BLaER1 (cell line): ENCODE data around the gene UQCR11.

Experiments used
- H3K27ac ChIP-seq: shearing (Covaris generic); formaldehyde crosslinking; 2 replicates; pipeline ENCODE4 v1.8.1; 2022
- H3K27me3 ChIP-seq: shearing (Covaris generic); formaldehyde crosslinking; 2 replicates; pipeline ENCODE4 v1.8.1; 2022
- H3K36me3 ChIP-seq: shearing (Covaris generic); formaldehyde crosslinking; 2 replicates; pipeline ENCODE4 v1.8.1; 2022
- H3K4me1 ChIP-seq: shearing (Covaris generic); formaldehyde crosslinking; 2 replicates; pipeline ENCODE4 v1.8.1; 2022
- H3K4me2 ChIP-seq: shearing (Covaris generic); formaldehyde crosslinking; 2 replicates; pipeline ENCODE4 v1.8.1; 2022
- H3K4me3 ChIP-seq: shearing (Covaris generic); formaldehyde crosslinking; 2 replicates; pipeline ENCODE4 v1.8.1; 2022
- H3K9ac ChIP-seq: shearing (Covaris generic); formaldehyde crosslinking; 2 replicates; pipeline ENCODE4 v1.8.1; 2022
- H3K9me3 ChIP-seq: shearing (Covaris generic); formaldehyde crosslinking; 2 replicates; pipeline ENCODE4 v1.8.1; 2022
- H4K20me1 ChIP-seq: shearing (Covaris generic); formaldehyde crosslinking; 2 replicates; pipeline ENCODE4 v1.8.1; 2022
- Cebpa-rat ChIP-seq: shearing (Covaris generic); IDR thresholded peaks from 2 replicates; pipeline ENCODE4 v1.8.1; 2022

The UQCR11 gene

DNA sequence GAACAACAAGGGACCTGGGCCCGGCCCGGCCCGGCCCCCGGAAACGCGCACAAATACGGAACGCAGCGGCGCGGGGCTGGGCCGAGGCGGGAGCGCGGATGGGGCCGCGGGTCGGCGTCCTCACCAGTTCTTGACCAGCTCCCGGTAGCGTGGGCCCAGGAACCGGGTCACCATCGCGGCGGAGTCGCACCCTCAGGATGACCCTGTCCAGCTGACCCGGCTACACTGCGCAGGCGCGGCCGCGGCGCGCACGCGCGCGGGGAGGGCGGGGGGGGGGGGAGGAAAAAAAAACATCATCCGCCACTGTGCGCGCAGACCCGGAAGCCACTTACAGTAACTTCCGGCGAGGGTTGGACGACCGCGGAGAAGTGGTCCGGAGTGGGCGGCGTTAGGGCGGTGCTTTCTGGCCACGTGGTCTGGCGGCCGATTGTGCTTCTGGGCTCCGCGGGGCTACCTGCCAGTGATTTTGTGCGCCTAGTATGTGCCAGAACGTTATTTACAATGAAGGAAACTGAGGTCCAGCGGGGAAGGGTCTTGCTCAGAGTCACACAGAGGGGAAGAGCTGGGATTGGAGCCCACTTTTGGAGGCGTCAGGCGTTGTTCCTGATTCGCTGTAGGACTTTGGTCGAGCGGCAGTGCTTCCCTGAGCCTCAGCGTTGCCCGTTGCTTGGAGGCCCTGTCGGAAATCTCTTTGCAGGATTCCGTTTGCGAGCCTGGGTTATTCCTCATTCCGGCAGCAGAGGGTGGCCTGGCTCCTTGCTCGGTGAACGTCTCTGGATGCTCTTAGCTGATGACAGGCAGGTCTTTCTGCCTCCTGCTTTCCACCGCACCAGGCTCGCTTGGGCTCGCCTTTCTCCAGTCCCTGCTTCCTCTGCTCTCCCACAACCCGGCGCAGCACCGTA, at the start of gene UQCR11:
UQCR11 (minus strand) TSS at position 227 of the 902 bp plus-strand sequence; CDS start at position 174, 53 bp downstream.
- no peak for TF ChIP-seq Cebpa-rat
- H4K20me1 ChIP-seq, result peaks cover 62% of the 10 kb centered on the region
- no peaks in the 10 kb centered on the region for H3K27me3 ChIP-seq
- peak within 1 kb of the TSS; percentile 100 for H3K4me3 ChIP-seq
- H3K9me3 ChIP-seq, result no peaks in the 10 kb centered on the region
- peak within 1 kb of the TSS; percentile 95 for H3K27ac ChIP-seq
- H3K36me3 ChIP-seq, result peaks cover 16% of the 10 kb centered on the region; the same call in 1 of the 2 replicates
- H3K4me2 ChIP-seq, result peak within 1 kb of the TSS; percentile 95
- peak within 1 kb of the TSS; percentile 97 for H3K9ac ChIP-seq
- H3K4me1 ChIP-seq, result peaks cover 90% of the 10 kb centered on the region

DNA sequence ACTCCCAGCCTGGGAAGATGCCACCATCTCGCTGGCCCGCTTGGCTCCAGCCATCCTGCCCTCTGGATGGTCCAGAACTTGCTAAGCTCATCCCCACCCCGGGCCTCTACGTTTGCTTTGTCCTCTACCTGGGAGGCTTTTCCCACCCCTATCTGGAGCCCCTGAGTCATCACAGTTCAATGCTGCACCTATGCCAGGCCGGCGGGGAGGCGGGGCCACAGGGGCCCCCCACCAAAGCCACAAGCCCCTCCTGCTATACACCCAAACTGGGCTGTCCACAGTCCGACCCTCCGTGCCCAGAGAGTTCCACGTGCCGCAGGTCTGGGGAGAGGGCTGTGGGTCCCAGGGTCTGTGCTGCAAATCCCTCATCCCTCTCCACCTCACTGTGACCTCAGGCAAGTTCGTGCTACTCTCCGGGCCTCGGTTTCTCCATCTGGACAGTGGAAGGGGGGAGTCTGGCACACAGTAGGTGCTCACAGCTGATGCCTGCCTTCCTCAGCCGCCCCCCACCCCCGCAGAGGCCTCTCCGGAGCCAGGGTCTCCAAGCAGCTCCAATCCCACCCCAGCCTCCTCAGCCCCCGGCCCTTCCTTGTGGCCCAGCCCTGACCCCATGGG, 49.0 kb upstream of the UQCR11 start:
- Histone ChIP-seq H3K9me3 (no peaks in the 10 kb centered on the region), H3K4me2 (peak overlapping the region; percentile 88), H3K4me3 (no peak overlapping the region), H4K20me1 (no peaks in the 10 kb centered on the region), H3K27me3 (no peaks in the 10 kb centered on the region), H3K9ac (0 out of 2 replicates have a peak overlapping the region, but pooled peaks have one; percentile 1), H3K27ac (0 out of 2 replicates have a peak overlapping the region, but pooled peaks have one; percentile 2), H3K36me3 (peaks cover 11% of the 10 kb centered on the region), H3K4me1 (peaks cover 68% of the 10 kb centered on the region)
- TF ChIP-seq Cebpa-rat, result no peak

DNA sequence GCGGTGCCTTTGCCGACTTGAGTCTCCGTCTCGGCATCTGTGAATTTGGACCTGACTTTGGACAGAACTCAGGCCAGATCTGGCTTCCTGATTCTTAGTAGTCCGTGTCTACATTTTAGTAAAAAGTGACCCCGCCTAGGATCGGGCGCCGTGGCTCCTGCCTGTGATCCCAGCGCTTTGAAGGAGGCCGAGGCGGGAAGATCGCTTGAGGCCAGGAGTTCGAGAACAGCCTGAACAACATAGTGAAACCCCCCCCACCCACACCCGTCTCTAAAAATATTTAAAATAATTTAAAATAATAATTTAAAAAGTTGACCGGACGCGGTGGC, 48.0 kb upstream of the UQCR11 start:
- no peaks in the 10 kb centered on the region for H3K9me3 ChIP-seq
- TF ChIP-seq Cebpa-rat, result no peak
- H3K36me3 ChIP-seq, result peaks cover 21% of the 10 kb centered on the region
- H3K27ac ChIP-seq, result peak overlapping the region; percentile 100
- H3K4me3 ChIP-seq, result peak overlapping the region; percentile 97
- peak overlapping the region; percentile 88 for H3K4me2 ChIP-seq
- peaks cover 65% of the 10 kb centered on the region for H3K4me1 ChIP-seq
- no peaks in the 10 kb centered on the region for H3K27me3 ChIP-seq
- H4K20me1 ChIP-seq, result no peaks in the 10 kb centered on the region
- peak overlapping the region; percentile 99 for H3K9ac ChIP-seq

DNA sequence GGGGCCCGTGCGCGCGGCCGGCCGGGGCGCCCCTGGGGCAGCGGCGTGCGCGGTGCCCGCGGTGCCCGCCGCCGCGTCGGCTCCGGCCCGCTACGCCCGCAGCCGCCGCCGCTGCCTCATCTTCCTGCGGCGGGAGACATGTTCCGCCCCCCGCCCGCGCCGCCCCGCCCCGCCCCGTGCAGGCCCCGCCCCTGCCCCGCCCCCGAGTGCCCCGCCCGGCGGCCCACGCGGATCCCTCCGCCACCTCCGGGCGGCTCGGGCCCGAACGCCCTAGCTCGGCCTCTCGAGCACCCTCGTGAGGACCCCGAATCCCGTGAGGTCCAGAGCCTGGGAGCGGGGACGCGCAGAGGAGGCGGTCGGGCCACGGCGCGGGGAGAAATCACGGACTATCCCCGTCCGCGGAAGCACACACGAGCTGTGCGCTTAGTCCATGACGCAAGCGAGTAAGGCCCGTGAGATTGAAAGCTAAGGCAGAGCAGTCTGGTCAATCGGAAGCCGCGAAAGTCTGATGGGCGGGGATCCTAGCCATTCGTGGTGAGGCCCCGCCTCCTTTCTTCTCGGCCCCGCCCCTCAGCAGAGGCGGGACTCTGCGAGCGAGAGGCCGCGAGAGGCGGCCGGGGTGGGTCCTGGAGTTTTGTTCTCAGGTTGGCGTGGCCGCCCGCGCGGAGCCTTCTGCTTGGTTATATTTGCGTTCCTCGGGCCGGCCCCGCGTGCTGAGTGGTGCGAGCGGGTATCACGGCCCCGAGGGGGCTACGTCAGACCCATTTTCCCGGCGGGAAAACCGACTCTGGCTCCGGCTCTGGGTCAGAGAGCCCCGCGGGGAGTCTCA, 47.4 kb upstream of the UQCR11 start, which contains the start of gene TCF3:
TCF3 (minus strand) TSS at position 145 of the 829 bp plus-strand sequence. CDS start 2,367 bp downstream, outside the sequence.
- H3K9me3 ChIP-seq, result no peaks in the 10 kb centered on the region
- H3K9ac ChIP-seq, result peak within 1 kb of the TSS; percentile 99
- no peaks in the 10 kb centered on the region for H4K20me1 ChIP-seq
- peak within 1 kb of the TSS; percentile 97 for H3K4me3 ChIP-seq
- peak within 1 kb of the TSS; percentile 99 for H3K4me2 ChIP-seq
- H3K27me3 ChIP-seq, result no peaks in the 10 kb centered on the region
- peak within 1 kb of the TSS; percentile 100 for H3K27ac ChIP-seq
- peak; percentile 45; the same call in 1 of the 2 replicates for TF ChIP-seq Cebpa-rat
- H3K4me1 ChIP-seq, result peaks cover 65% of the 10 kb centered on the region
- peaks cover 26% of the 10 kb centered on the region for H3K36me3 ChIP-seq

DNA sequence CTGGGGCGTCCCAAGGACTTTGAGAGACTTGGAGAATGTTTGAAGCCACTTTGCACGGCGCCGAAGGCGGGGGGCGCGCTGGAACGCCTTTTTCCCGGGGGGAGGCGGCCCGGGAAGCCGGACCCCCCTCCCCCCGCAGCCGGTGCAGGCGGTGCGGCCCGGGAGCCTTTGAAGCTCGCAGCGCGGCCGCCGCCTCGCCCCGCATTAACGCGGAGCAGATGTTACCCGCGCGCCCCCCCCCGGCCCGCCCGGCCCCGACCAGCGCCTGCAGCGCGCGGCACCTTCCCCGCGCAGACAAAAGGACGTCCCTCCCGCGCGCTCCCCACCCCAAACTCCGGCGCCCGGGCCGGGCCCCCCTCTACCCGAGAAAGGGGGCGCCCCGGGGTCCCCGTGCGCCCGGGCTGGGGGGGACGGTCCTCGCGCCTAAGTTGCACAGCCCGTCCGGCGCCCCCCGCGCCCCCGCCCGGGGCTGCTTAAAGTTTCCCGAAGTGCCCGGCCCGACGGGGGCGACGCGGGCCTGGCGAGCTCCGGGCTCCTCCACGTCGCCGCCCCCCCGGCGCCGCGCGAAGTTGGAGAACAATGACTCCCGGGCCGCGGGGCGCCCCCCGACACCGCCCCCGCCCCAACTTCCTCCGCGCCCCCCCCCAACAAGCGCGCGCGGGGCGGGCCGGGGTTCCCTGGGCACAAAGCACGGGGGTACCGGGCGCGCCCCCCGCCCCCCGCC, 46.5 kb upstream of the UQCR11 start:
- peak overlapping the region; percentile 99 for H3K9ac ChIP-seq
- H3K36me3 ChIP-seq, result peaks cover 33% of the 10 kb centered on the region
- no peak for TF ChIP-seq Cebpa-rat
- no peaks in the 10 kb centered on the region for H3K9me3 ChIP-seq
- H4K20me1 ChIP-seq, result peaks cover 6% of the 10 kb centered on the region
- peak overlapping the region; percentile 100 for H3K27ac ChIP-seq
- peak overlapping the region; percentile 97 for H3K4me3 ChIP-seq
- no peaks in the 10 kb centered on the region for H3K27me3 ChIP-seq
- H3K4me2 ChIP-seq, result peak overlapping the region; percentile 99
- peaks cover 63% of the 10 kb centered on the region for H3K4me1 ChIP-seq

DNA sequence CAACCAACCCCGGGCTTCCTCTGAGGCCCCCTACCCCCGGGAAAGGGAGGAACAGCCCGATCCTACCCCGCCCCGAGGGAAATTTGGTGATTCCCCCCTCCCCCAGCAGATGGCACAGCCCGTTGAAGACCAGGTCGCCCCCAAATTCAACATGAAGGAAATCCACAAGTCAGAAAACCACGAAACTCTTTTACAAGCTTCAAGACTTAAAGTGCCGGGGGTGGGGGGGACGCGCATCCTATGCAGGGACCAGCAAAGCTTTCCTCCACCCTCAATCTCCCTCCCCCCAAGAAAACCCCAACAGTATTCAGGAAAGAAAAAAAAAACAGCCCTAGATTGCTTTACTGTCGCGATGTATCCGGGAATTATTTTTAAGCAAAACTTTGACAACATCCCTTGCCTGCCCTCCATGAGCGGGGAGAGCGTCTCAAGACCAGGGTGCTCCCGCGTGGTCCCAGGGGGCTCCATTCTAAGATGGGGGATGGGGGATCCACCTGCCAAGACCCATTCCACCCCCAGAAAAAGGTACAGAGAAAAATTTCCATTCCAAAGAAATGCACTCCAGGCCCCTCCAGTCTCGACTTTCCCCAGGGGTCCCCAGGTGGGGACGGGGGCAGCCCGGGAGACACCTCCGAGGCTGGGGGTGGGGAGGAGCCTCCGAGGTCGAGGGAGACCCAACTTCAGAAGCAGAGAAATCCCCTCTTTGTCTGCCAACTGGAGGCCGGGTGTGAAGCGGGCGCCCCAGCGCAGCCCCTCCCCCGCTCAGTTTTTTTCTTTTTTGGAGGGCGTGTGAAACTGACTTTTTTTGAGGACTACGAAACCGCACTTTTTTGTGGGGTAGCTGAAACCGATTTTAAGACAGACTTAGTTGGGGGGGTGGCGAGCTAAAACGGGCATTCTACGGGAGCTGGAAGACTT, 45.6 kb upstream of the UQCR11 start:
- peak overlapping the region; percentile 97 for H3K4me3 ChIP-seq
- peak overlapping the region; percentile 100 for H3K27ac ChIP-seq
- no peaks in the 10 kb centered on the region for H3K27me3 ChIP-seq
- peaks cover 14% of the 10 kb centered on the region for H4K20me1 ChIP-seq
- peak overlapping the region; percentile 99 for H3K9ac ChIP-seq
- H3K9me3 ChIP-seq, result no peaks in the 10 kb centered on the region
- peaks cover 41% of the 10 kb centered on the region for H3K36me3 ChIP-seq
- peaks cover 63% of the 10 kb centered on the region for H3K4me1 ChIP-seq
- TF ChIP-seq Cebpa-rat, result no peak
- H3K4me2 ChIP-seq, result peak overlapping the region; percentile 99

DNA sequence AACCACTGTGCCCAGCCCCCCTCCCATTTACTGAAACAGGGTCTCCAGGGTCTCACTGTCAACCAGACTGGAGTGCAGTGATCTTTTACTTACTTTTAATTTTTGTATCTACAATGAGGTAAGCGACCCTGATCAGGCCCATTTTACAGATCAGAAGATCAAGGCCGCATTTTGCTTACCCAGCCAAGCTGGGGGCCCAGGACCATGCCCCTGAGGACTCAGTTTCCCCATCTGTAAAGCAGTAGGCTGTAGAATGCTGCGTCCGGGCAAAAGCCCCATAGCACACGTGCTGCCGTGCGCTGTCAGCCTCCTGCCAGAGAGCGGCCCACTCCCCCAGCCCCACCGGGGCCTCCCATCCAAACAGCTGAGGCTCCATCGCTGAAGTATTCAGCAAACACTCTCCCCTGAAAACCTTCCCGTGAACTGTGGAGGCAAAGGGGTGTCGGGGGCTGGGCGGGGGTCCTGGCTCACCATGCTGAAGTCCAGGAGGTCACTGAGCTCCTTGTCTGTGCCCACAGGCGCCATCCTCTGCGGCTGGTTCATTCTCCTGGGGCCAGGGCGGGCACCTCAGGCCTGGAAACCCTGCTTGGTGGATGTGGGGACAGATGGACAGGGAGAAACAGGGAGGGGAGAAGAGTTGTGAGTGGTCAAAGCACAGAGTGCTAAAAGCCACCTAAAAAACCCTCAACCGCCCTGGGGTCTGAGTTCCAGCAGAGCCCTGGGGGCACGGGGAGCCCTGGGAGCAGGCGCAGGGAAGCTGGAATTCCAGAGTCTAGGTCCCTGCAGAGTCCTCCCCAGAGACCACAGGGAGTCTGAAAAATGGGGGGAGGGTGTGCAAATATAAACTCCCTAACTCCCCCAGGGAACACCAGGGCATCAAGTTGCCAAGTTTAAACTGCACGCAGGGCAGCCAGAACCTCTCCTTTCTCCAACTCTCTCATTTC, 44.7 kb upstream of the UQCR11 start:
- no peaks in the 10 kb centered on the region for H3K27me3 ChIP-seq
- peak overlapping the region; percentile 97 for H3K4me3 ChIP-seq
- peaks cover 24% of the 10 kb centered on the region for H4K20me1 ChIP-seq
- H3K36me3 ChIP-seq, result peaks cover 50% of the 10 kb centered on the region
- H3K9me3 ChIP-seq, result no peaks in the 10 kb centered on the region
- peak overlapping the region; percentile 99 for H3K9ac ChIP-seq
- no peak for TF ChIP-seq Cebpa-rat
- peak overlapping the region; percentile 99 for H3K4me2 ChIP-seq
- H3K27ac ChIP-seq, result peak overlapping the region; percentile 100
- peaks cover 63% of the 10 kb centered on the region for H3K4me1 ChIP-seq
